ENCODE measurements around the gene ZNF491.

DNA sequence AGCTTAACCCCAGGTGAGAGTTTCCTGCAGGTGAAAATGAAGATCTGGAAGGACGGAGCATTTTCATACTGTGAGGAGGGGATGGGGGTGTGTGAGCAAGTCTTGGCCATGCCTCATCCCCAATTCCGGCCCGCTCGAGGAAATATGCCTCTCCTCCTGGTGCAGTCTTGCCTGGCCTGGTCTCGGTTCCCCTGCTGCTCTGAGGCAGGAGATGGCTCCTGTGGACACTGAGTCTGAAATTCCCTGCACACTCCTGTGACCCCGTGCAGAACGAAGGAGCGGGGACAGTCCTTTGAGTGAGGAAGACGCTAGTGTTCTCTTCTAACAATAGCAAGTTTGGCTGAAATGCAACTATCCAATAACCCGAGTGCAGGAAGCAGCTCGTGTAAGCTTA, 49.9 kb downstream of the ZNF491 start:
- TF ChIP-seq, protein P1, sequence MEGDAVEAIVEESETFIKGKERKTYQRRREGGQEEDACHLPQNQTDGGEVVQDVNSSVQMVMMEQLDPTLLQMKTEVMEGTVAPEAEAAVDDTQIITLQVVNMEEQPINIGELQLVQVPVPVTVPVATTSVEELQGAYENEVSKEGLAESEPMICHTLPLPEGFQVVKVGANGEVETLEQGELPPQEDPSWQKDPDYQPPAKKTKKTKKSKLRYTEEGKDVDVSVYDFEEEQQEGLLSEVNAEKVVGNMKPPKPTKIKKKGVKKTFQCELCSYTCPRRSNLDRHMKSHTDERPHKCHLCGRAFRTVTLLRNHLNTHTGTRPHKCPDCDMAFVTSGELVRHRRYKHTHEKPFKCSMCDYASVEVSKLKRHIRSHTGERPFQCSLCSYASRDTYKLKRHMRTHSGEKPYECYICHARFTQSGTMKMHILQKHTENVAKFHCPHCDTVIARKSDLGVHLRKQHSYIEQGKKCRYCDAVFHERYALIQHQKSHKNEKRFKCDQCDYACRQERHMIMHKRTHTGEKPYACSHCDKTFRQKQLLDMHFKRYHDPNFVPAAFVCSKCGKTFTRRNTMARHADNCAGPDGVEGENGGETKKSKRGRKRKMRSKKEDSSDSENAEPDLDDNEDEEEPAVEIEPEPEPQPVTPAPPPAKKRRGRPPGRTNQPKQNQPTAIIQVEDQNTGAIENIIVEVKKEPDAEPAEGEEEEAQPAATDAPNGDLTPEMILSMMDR (conservative IDR thresholded peaks at IDR 0.05 in 1 of 2, IDR thresholded peaks at IDR 0.05 in 1 of 2; ENCODE audit: low read depth in 1 of 2, low read length in 2 of 2), result no peak
- no peak for TF ChIP-seq EZH2 (IDR thresholded peaks at IDR 0.05; ENCODE audit: low read length, missing control alignments)
